ENCODE results near the gene HMG20B.

Gene HMG20B

GRCh38 chr19:3585301-3586126 is 12.8 kb downstream of the HMG20B start, which contains the start of gene GIPC3:
Gene GIPC3, plus strand, starts transcription at chr19:3585478. Its CDS starts 120 bp downstream, at chr19:3585598.
- DNase-seq = no peak

DNA sequence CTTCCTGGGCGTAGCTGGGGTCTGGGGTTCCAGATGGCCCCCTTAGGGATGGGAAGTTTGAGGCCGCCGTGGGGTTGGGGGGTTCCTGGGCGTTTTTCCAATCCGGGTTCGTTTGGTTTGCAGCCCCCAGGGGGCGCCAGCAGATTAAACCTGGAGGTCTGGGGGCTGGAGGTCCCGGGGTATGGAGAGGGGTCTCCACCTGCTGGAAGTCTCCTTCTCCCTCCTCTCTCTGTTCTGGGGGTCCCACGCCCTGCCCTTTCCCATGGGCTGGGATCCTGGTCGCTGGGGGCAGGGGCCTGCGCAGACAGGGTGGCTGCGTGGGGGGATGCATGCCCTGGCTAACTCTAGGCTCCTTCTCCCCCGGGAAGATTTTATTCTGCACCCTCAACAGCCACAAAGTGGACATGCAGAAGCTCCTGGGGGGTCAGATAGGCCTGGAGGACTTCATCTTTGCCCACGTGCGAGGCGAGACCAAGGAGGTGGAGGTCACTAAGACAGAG is 13.4 kb downstream of the HMG20B start:
- no peak for DNase-seq

DNA sequence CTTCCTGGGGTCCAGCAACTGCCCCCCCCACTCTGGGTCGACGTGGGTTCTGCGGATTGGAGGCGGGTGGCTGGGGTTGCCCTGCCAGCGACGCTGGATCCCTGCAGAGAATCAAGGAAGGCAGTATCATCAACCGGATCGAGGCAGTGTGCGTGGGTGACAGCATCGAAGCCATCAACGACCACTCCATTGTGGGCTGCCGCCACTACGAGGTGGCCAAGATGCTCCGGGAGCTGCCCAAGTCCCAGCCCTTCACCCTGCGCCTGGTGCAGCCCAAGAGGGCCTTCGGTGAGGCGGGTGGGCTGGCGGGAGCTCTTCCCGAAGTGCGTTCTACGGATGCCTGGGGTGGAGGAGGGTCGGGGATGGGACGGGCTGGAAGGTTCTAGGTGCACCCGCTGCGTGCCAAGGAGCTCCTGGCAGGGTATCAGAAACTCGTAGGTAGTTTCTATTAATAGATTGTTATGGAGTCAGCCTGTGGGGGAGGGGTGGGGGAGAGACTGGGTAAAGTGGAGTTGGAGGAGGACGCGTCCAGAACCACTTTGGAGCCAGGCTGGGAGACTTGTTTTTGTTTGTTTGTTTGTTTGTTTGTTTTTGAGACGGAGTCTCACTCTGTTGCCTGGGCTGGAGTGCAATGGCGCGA is 14.1 kb downstream of the HMG20B start:
- no peak for DNase-seq

DNA sequence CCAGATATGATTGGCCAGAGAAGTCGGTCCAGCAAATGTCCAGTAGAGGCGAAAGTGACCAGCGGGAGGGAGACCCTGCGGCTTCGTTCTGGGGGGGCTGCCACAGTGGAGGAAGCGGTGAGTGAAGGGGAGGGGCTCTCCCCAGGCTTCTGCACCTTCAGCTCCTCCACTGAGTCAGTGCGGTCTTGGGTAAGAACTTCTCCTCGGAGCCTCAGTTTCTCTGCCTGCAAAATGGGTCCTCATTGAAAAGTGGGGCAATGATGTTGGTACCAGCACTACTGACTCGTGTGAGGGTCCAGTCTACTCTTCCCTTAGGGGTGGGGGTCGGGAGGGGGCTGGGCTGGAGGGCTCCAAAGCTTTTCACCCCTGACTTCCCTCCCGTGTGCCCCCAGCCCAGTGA is 16.7 kb downstream of the HMG20B start:
- DNase-seq = no peak

GRCh38 chr19:3589949-3590348 is 17.2 kb downstream of the HMG20B start:
- DNase-seq = no peak

DNA sequence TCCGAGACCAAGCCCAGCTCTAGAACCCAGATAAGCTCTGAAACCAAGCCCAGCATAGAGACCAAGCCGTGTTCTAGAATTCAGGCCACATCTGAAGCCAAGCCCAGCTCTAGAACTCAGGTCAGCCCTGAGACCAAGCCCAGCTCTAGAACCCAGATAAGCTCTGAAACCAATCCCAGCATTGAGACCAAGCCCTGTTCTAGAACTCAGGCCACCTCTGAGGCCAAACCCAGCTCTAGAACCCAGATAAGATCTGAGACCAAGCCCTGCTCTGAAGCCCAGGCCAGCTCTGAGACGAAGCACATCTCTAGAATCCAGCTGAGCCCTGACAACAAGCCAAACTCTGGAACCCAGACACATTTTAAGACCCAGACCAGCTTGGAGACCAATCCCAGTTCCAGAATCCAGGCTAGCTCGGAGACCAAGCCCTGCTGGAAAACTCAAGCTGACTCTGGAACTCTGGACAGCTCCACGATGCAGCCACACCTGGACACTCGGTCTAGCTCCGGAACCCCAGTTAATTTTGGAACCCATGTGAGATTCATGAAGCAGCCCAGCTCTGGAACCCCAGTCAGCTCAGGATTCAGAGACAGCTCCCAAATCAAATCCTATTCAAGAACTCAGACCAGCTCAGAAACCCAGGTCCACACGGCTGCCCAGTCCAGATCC is 18.4 kb downstream of the HMG20B start:
- no peak for DNase-seq

- no peak for DNase-seq
These were observed 19.3 kb downstream of the HMG20B start for GRCh38 chr19:3591876-3592613.

DNA sequence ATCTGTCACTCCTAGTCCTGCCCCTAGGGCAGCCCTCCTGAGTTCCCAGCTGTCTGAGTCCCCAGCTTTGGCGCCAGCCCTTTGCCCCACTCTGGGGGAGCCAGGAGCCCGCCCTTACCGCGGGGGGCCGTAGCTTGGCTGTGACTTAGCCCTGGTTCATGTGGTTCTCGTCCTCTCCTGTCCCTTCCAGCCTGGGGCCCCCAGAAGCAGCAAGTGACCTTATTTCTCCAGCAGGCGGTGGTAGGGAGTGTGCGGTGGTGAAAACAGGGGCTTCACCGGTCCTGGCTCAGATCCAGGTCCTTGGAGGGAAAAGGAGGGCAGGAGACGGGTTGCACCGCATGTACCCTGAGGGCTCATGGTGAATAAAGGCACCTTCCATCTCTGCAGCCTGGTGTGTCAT is 20.4 kb downstream of the HMG20B start:
- DNase-seq = no peak

- no peak for DNase-seq
These were observed 22.8 kb downstream of the HMG20B start for GRCh38 chr19:3595521-3596061.

- DNase-seq = no peak
These were observed 27.0 kb downstream of the HMG20B start for GRCh38 chr19:3599776-3600187.

DNA sequence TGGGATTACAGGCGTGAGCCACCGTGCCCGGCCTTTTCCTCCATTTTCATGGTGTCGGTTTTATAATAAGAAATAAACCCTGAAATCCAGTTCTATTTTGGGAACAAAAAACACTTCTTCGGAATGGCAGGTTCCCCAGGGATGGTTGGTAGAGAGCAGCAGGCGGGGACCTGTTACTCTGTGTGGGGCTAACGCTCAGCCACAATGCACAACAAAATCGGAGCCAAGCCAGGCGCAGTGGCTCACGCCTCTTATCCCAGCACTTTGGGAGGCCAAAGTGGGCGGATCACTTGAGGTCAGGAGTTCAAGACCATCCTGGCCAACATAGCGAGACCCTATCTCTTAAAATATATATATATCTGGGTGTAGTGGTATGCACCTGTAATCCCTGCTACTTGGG is 28.3 kb downstream of the HMG20B start:
- DNase-seq = no peak

GRCh38 chr19:3603121-3603811 is 30.5 kb downstream of the HMG20B start:
- no peak for DNase-seq

- DNase-seq = no peak
These were observed 31.7 kb downstream of the HMG20B start for GRCh38 chr19:3604227-3604986.

GRCh38 chr19:3604987-3605343 is 32.2 kb downstream of the HMG20B start:
- no peak for DNase-seq

DNA sequence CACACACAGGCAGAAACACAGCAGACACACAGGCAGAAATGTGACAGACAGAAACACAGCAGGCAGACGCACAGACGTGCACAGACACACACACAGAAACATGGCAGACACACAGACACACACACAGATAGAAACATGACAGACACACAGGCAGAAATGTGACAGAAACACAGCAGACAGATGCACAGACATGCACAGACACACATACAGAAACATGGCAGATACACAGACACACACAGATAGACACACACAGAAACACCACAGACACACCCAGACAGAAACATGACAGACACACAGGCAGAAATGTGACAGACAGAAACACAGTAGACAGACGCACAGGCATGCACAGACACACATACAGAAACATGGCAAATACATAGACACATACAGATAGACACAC is 32.6 kb downstream of the HMG20B start:
- DNase-seq = no peak

DNA sequence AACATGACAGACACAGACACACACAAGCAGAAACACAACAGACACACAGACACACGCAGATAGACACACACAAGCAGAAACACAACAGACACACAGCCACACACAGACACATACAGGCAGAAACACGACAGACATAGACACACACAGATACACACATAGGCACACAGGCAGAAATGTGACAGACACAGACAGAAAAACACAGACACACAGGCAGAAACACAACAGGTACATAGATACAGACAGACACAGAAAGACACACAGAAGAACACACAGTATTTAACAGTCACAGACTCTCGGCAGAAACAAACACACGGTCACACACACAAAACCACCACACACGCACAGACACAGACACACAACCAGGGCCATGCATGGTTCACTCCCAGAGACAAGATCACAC is 33.0 kb downstream of the HMG20B start:
- no peak for DNase-seq

- DNase-seq = no peak
These were observed 33.5 kb downstream of the HMG20B start for GRCh38 chr19:3606174-3606689.

- DNase-seq = peak; percentile 60
These were observed 34.0 kb downstream of the HMG20B start, which contains the start of gene TBXA2R for GRCh38 chr19:3606690-3607289. Gene TBXA2R, minus strand, starts transcription at chr19:3606875. Its CDS starts 6,241 bp downstream, at chr19:3600634.

- DNase-seq = peak; percentile 35
These were observed 34.7 kb downstream of the HMG20B start for GRCh38 chr19:3607303-3608078.
